SU-DHL-6 (cell line): ENCODE data around the gene VRK3.

Experiments
- H2AFZ ChIP-seq: fragments of 200-600 bp; sonication (generic); 2 replicates; pipeline ENCODE4 v1.6.1; 2014; ENCODE audit warnings: low read depth, mild to moderate bottlenecking, moderate library complexity, mixed read lengths, antibody characterized with exemption, low read length; ENCODE audit not compliant: severe bottlenecking
- H3F3A ChIP-seq: fragments of 200-600 bp; shearing (Covaris generic); 2 replicates; pipeline ENCODE4 v1.6.0; 2016; ENCODE audit warnings: antibody characterized with exemption, mild to moderate bottlenecking; ENCODE audit not compliant: insufficient read depth
- H3K27ac ChIP-seq: fragments of 200-600 bp; sonication (generic); 2 replicates; pipeline ENCODE4 v1.5.1; 2016; ENCODE audit warnings: low read depth, mild to moderate bottlenecking, low read length, moderate library complexity, mixed read lengths
- H3K27me3 ChIP-seq: fragments of 200-600 bp; sonication (generic), shearing (Covaris generic); 2 replicates; pipeline ENCODE4 v1.6.0; 2014; ENCODE audit warnings: mild to moderate bottlenecking, low read length
- H3K36me3 ChIP-seq: fragments of 200-600 bp; sonication (generic); 2 replicates; pipeline ENCODE4 v1.6.1; 2014; ENCODE audit warnings: mild to moderate bottlenecking, low read length, mixed read lengths
- H3K4me2 ChIP-seq: fragments of 300-600, 200-600 bp; shearing (Covaris generic), sonication (generic); 2 replicates; pipeline ENCODE4 v1.6.0; 2014; ENCODE audit warnings: low read length, low read depth, mild to moderate bottlenecking; ENCODE audit not compliant: poor library complexity, severe bottlenecking
- H3K4me3 ChIP-seq: fragments of 200-600 bp; sonication (generic); 2 replicates; pipeline ENCODE4 v1.5.1; 2014; ENCODE audit warnings: antibody characterized with exemption, low read length, mild to moderate bottlenecking, mixed read lengths; ENCODE audit not compliant: insufficient read depth, poor library complexity, severe bottlenecking
- H3K79me2 ChIP-seq: fragments of 200-600 bp; sonication (generic); 2 replicates; pipeline ENCODE4 v1.6.1; 2014; ENCODE audit warnings: mild to moderate bottlenecking, low read length, moderate library complexity; ENCODE audit not compliant: insufficient read depth
- H3K9ac ChIP-seq: fragments of 200-600 bp; sonication (generic); 2 replicates; pipeline ENCODE4 v1.7.0; 2014; ENCODE audit warnings: mild to moderate bottlenecking, low read length
- H3K9me2 ChIP-seq: fragments of 200-600 bp; sonication (generic); replicated peaks from 2 replicates; pipeline ENCODE4 v1.6.1; 2014; ENCODE audit warnings: low read length; ENCODE audit not compliant: insufficient read depth
- H3K9me3 ChIP-seq: fragments of 200-600 bp; sonication (generic); 2 replicates; pipeline ENCODE4 v1.6.1; 2014; ENCODE audit warnings: low read length, mixed read lengths; ENCODE audit not compliant: insufficient read depth
- H4K20me1 ChIP-seq: fragments of 200-600 bp; sonication (generic); 2 replicates; pipeline ENCODE4 v1.6.1; 2014; ENCODE audit warnings: low read depth, mild to moderate bottlenecking, antibody characterized with exemption, low read length, moderate library complexity, mixed read lengths
- EZH2phosphoT487 ChIP-seq: fragments of 200-600 bp; sonication (generic), shearing (Covaris generic); conservative IDR thresholded peaks from 2 replicates; pipeline ENCODE4 v1.6.1; 2018; ENCODE audit warnings: mild to moderate bottlenecking, antibody characterized with exemption, low read length, moderate library complexity, mixed read lengths
- TF ChIP-seq, protein P1 (sequence below): fragments of 200-600 bp; sonication (generic); IDR thresholded peaks from one replicate; pipeline ENCODE4 v1.5.1; 2017; ENCODE audit warnings: antibody characterized with exemption, mild to moderate bottlenecking, low read length, moderate library complexity; ENCODE audit not compliant: insufficient read depth, poor library complexity, severe bottlenecking

VRK3 gene

DNA sequence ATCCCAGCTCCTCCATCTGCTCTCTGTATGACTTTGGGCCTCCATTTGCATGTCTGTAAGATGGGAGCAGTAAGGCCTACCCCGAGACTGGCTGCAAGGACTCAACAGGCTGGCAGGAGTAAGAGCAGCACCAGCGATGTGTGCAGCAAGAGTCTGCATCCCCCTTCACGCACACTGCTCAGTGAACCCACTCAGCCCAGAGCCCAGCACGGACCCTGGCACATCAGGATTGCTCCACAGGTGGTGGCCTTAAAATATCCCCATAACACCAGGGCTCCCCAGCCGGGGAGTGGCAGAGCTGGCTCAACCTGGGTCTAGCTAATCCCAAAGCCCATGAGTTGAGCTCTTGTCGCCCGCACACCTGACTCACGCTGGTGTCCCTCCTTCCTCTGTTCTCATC lies 23.4 kb downstream of the VRK3 start:
- H3F3A ChIP-seq: no peaks in the 10 kb centered on the region
- H3K4me3 ChIP-seq: no peak overlapping the region
- no peak overlapping the region for H3K27ac ChIP-seq
- no peak overlapping the region for H3K9ac ChIP-seq
- H3K36me3 ChIP-seq: no peaks in the 10 kb centered on the region
- no peak overlapping the region for H2AFZ ChIP-seq
- TF ChIP-seq, protein P1, sequence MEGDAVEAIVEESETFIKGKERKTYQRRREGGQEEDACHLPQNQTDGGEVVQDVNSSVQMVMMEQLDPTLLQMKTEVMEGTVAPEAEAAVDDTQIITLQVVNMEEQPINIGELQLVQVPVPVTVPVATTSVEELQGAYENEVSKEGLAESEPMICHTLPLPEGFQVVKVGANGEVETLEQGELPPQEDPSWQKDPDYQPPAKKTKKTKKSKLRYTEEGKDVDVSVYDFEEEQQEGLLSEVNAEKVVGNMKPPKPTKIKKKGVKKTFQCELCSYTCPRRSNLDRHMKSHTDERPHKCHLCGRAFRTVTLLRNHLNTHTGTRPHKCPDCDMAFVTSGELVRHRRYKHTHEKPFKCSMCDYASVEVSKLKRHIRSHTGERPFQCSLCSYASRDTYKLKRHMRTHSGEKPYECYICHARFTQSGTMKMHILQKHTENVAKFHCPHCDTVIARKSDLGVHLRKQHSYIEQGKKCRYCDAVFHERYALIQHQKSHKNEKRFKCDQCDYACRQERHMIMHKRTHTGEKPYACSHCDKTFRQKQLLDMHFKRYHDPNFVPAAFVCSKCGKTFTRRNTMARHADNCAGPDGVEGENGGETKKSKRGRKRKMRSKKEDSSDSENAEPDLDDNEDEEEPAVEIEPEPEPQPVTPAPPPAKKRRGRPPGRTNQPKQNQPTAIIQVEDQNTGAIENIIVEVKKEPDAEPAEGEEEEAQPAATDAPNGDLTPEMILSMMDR: no peak
- no peak for TF ChIP-seq EZH2phosphoT487
- no peaks in the 10 kb centered on the region for H3K9me2 ChIP-seq
- H3K9me3 ChIP-seq: no peaks in the 10 kb centered on the region
- H3K27me3 ChIP-seq: no peaks in the 10 kb centered on the region
- no peaks in the 10 kb centered on the region for H3K79me2 ChIP-seq
- no peak overlapping the region for H3K4me2 ChIP-seq
- no peaks in the 10 kb centered on the region for H4K20me1 ChIP-seq

GRCh38 chr19:50000841-50001557 lies 24.2 kb downstream of the VRK3 start:
- Histone ChIP-seq H3F3A (no peaks in the 10 kb centered on the region), H3K27me3 (no peaks in the 10 kb centered on the region), H3K79me2 (no peaks in the 10 kb centered on the region), H3K9me2 (no peaks in the 10 kb centered on the region), H3K27ac (no peak overlapping the region), H3K9me3 (no peaks in the 10 kb centered on the region), H2AFZ (no peak overlapping the region), H4K20me1 (no peaks in the 10 kb centered on the region), H3K4me3 (no peak overlapping the region), H3K36me3 (no peaks in the 10 kb centered on the region), H3K9ac (no peak overlapping the region), H3K4me2 (no peak overlapping the region)
- TF ChIP-seq, protein P1: no peak
- no peak for TF ChIP-seq EZH2phosphoT487

GRCh38 chr19:50000038-50000840 lies 24.9 kb downstream of the VRK3 start:
- Histone ChIP-seq H2AFZ (no peak overlapping the region), H3K9ac (no peak overlapping the region), H3K4me3 (no peak overlapping the region), H3K9me3 (no peaks in the 10 kb centered on the region), H3K36me3 (no peaks in the 10 kb centered on the region), H3K9me2 (no peaks in the 10 kb centered on the region), H3K27ac (no peak overlapping the region), H3F3A (no peaks in the 10 kb centered on the region), H3K4me2 (no peak overlapping the region), H4K20me1 (no peaks in the 10 kb centered on the region), H3K79me2 (no peaks in the 10 kb centered on the region), H3K27me3 (no peaks in the 10 kb centered on the region)
- TF ChIP-seq, protein P1: no peak
- no peak for TF ChIP-seq EZH2phosphoT487
